ENCODE results near the gene PLGRKT. TPM values are rescaled to one million over a fixed set of nuclear protein-coding genes. Genes with fewer than 3 reads are reported as not detected.

Gene PLGRKT, protein sequence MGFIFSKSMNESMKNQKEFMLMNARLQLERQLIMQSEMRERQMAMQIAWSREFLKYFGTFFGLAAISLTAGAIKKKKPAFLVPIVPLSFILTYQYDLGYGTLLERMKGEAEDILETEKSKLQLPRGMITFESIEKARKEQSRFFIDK
- 26.7 TPM for total RNA-seq

DNA sequence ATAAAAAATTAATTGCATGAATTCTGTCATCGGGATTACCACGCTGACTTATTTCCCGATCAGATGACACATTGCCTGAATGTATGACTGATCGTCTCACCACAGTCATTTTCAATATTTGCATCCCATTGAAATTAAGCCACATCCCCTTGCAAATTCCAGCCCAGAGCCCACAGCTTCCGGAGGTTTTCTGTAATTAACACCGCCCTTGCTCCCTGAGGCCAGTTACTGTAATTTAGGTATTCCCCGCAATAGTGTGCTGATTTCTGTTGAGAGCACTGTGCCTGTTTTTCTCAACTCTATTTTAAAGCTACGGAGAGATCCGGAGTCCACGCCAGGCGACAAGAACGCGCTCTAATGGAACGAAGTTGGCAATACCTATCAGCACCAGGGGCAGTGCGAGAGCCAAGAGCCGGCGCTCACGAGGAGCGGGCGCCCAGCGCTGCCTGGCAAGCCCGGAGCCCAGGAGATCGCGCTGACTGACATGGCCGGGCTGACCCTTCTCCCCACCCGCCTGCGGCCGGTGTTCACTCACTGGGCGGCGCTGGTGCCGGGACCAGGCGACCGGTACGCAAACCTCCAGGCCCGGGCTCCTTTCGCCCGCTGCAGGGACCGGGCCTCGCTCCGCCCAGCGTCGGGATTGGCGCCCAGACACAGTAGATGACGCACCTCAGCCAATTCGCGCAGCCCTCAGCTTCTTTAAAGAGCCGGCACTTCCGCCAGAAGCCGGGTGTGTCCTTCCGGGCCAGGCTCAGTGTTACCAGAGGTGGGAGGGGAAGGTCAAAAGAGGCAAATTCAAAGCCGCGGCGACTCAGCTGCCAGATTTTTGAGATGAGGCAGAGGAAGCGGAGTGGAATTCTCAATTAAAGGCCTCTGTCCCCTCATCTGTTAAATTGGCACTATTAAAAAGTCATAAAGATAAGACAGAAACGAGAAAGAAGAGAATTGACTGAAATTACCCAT, at the start of gene PLGRKT:
Gene PLGRKT (minus strand): TSS at position 672 of the 963 bp plus-strand sequence. CDS start 5,948 bp downstream, outside the sequence.

DNA sequence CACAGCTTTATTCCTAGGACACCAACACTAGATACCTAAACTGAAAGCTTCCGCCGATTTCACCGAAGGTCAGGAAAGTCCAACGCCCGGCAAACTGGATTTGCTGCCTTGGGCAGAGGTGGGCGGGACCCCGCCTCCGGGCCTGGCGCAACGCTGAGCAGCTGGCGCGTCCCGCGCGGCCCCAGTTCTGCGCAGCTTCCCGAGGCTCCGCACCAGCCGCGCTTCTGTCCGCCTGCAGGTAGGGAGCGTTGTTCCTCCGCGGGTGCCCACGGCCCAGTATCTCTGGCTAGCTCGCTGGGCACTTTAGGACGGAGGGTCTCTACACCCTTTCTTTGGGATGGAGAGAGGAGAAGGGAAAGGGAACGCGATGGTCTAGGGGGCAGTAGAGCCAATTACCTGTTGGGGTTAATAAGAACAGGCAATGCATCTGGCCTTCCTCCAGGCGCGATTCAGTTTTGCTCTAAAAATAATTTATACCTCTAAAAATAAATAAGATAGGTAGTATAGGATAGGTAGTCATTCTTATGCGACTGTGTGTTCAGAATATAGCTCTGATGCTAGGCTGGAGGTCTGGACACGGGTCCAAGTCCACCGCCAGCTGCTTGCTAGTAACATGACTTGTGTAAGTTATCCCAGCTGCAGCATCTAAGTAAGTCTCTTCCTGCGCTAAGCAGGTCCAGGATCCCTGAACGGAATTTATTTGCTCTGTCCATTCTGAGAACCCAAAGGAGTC, 12.8 kb upstream of the PLGRKT start, which contains the start of gene CD274:
Gene CD274 (plus strand): TSS at position 184 of the 733 bp plus-strand sequence. CDS start 5,572 bp downstream, outside the sequence.

DNA sequence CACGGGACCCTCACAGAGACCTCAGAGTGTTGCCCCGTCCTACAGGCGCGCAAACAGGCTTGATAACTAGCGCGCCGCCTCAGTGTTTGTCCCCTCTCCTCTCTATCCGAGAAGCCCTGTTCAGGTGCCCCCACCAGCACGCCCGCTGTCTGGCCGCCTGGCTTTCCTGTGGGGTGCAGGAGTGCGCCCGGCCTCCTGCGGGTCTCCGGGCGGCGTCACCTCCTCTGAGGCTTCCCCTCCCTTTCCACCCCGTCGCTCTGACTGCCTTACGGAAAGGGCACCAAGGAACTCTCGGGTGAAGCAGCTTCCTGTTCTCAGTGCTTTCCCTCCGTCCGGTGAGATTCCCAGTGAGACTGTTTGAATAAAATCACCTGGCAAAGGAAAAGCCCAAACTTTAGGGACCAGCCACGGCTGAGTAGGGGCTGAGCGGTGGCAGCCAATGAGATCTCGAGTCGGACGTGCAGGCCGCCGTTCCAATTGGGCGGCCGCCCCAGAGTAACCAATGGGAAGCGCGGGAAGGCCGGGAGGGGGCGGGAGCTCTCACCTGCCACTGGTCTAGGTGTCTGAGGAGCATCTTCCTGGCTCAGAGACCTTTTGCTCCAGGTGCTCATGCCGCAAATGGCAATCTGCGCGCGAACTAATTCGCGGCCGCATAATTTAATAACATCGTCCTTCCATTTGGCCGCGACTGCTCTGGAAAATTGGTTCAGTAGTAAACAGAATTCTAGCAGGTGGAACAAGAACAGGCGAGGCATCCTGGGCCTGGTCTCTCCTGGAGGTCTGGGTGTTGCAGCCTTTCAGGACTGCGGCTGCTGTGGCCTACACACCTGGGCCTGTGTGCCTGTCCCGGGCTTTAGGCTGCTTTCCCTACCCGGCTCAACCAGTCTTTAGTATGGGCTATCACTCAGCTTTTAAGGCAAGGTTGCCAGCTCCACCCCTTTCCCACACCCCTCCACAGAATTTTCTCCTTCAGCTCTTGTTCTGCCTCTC, 98.4 kb downstream of the PLGRKT start, which contains the start of gene RLN1:
Gene RLN1 (minus strand): TSS at position 885 of the 990 bp plus-strand sequence. CDS start 130 bp downstream, at position 755.

Other genes with a start within 250 kb of the PLGRKT start
- not detected for gene INSL4, start 206.5 kb downstream of the PLGRKT start, total RNA-seq
- gene RLN2, start 133.2 kb downstream of the PLGRKT start, total RNA-seq = not detected
- 0.82 TPM for gene RLN1, start 98.0 kb downstream of the PLGRKT start, total RNA-seq
- 1.4 TPM for gene CD274, start 12.6 kb upstream of the PLGRKT start, total RNA-seq
- not detected for gene PDCD1LG2, start 72.6 kb upstream of the PLGRKT start, total RNA-seq
- 54.0 TPM for gene RIC1, start 191.2 kb upstream of the PLGRKT start, total RNA-seq